ENCODE data around the gene SAMD14. TPM values are rescaled to one million over a fixed set of nuclear protein-coding genes. Genes with fewer than 3 reads are reported as not detected.

SAMD14 gene
- total RNA-seq, 1 donor from 2014 or later: 8.7 TPM

GRCh38 chr17:50135316-50136095 lies 5.5 kb upstream of the SAMD14 start:
- Mint-ChIP-seq H3K36me3 (peaks cover 26% of the 10 kb centered on the region), H3K4me1 (peaks cover 23% of the 10 kb centered on the region), H3K27ac (no peak overlapping the region), H3K27me3 (ENCODE audit: insufficient read depth, low read depth) (peaks cover 10% of the 10 kb centered on the region), H3K4me3 (no peak overlapping the region), H3K9me3 (no peaks in the 10 kb centered on the region)
- H2AFZ ChIP-seq (replicated peaks): no peak overlapping the region
- H4K20me1 ChIP-seq (ENCODE audit: low read depth): peaks cover 14% of the 10 kb centered on the region
- peaks cover 7% of the 10 kb centered on the region for H3K4me1 ChIP-seq
- no peaks in the 10 kb centered on the region for H3K27me3 ChIP-seq
- H3F3A ChIP-seq (ENCODE audit: low read depth): peaks cover 13% of the 10 kb centered on the region
- H3K4me2 ChIP-seq: no peak overlapping the region
- no peak overlapping the region for H3K27ac ChIP-seq
- TF ChIP-seq EZH2phosphoT487 (IDR thresholded peaks at IDR 0.05) (no peak), EZH2 (IDR thresholded peaks at IDR 0.05) (no peak)
- TF ChIP-seq, protein P1, sequence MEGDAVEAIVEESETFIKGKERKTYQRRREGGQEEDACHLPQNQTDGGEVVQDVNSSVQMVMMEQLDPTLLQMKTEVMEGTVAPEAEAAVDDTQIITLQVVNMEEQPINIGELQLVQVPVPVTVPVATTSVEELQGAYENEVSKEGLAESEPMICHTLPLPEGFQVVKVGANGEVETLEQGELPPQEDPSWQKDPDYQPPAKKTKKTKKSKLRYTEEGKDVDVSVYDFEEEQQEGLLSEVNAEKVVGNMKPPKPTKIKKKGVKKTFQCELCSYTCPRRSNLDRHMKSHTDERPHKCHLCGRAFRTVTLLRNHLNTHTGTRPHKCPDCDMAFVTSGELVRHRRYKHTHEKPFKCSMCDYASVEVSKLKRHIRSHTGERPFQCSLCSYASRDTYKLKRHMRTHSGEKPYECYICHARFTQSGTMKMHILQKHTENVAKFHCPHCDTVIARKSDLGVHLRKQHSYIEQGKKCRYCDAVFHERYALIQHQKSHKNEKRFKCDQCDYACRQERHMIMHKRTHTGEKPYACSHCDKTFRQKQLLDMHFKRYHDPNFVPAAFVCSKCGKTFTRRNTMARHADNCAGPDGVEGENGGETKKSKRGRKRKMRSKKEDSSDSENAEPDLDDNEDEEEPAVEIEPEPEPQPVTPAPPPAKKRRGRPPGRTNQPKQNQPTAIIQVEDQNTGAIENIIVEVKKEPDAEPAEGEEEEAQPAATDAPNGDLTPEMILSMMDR (IDR thresholded peaks at IDR 0.05): no peak
- H3K4me3 ChIP-seq: no peak overlapping the region
- no peaks in the 10 kb centered on the region for H3K36me3 ChIP-seq
- no peak overlapping the region for H3K9ac ChIP-seq
- DNase-seq (ENCODE audit: low spot score): no peak
- no peaks in the 10 kb centered on the region for H3K9me3 ChIP-seq (ENCODE audit: low read depth)
- no peaks in the 10 kb centered on the region for H3K79me2 ChIP-seq (ENCODE audit: low read depth)

- Mint-ChIP-seq H3K4me3 (peak overlapping the region; percentile 42), H3K9me3 (no peaks in the 10 kb centered on the region), H3K27me3 (ENCODE audit: insufficient read depth, low read depth) (peaks cover 10% of the 10 kb centered on the region), H3K27ac (no peak overlapping the region), H3K36me3 (peaks cover 20% of the 10 kb centered on the region), H3K4me1 (peaks cover 19% of the 10 kb centered on the region)
- Histone ChIP-seq H3K27ac (no peak overlapping the region), H3K9me3 (ENCODE audit: low read depth) (no peaks in the 10 kb centered on the region), H3K4me3 (no peak overlapping the region), H3K4me2 (no peak overlapping the region), H3K4me1 (peaks cover 7% of the 10 kb centered on the region), H3K9ac (no peak overlapping the region), H2AFZ (replicated peaks) (no peak overlapping the region), H3K79me2 (ENCODE audit: low read depth) (no peaks in the 10 kb centered on the region), H3K36me3 (no peaks in the 10 kb centered on the region), H3K27me3 (no peaks in the 10 kb centered on the region), H4K20me1 (ENCODE audit: low read depth) (peaks cover 6% of the 10 kb centered on the region), H3F3A (ENCODE audit: low read depth) (peaks cover 12% of the 10 kb centered on the region)
- TF ChIP-seq, protein P1 (IDR thresholded peaks at IDR 0.05): no peak
- TF ChIP-seq EZH2 (IDR thresholded peaks at IDR 0.05) (no peak), EZH2phosphoT487 (IDR thresholded peaks at IDR 0.05) (no peak)
- DNase-seq (ENCODE audit: low spot score): no peak
Observed at GRCh38 chr17:50134206-50135110, 4.5 kb upstream of the SAMD14 start.

- H3K79me2 ChIP-seq (ENCODE audit: low read depth): no peaks in the 10 kb centered on the region
- H3K4me3 Mint-ChIP-seq: peak overlapping the region; percentile 42
- H3K27ac Mint-ChIP-seq: peak overlapping the region; percentile 37
- peaks cover 10% of the 10 kb centered on the region for H3K27me3 Mint-ChIP-seq (ENCODE audit: insufficient read depth, low read depth)
- H3F3A ChIP-seq (ENCODE audit: low read depth): peaks cover 15% of the 10 kb centered on the region
- H4K20me1 ChIP-seq (ENCODE audit: low read depth): peaks cover 3% of the 10 kb centered on the region
- no peak overlapping the region for H3K9ac ChIP-seq
- peaks cover 7% of the 10 kb centered on the region for H3K4me1 ChIP-seq
- no peak overlapping the region for H3K4me3 ChIP-seq
- no peaks in the 10 kb centered on the region for H3K27me3 ChIP-seq
- H3K9me3 Mint-ChIP-seq: no peaks in the 10 kb centered on the region
- no peaks in the 10 kb centered on the region for H3K36me3 ChIP-seq
- H3K36me3 Mint-ChIP-seq: peaks cover 20% of the 10 kb centered on the region
- no peak overlapping the region for H3K27ac ChIP-seq
- TF ChIP-seq, protein P1 (IDR thresholded peaks at IDR 0.05): no peak
- TF ChIP-seq EZH2phosphoT487 (IDR thresholded peaks at IDR 0.05) (no peak), EZH2 (IDR thresholded peaks at IDR 0.05) (no peak)
- no peak overlapping the region for H2AFZ ChIP-seq (replicated peaks)
- H3K4me1 Mint-ChIP-seq: peaks cover 20% of the 10 kb centered on the region
- H3K9me3 ChIP-seq (ENCODE audit: low read depth): no peaks in the 10 kb centered on the region
- H3K4me2 ChIP-seq: no peak overlapping the region
- no peak for DNase-seq (ENCODE audit: low spot score)
Observed at GRCh38 chr17:50133769-50134099, 3.8 kb upstream of the SAMD14 start.
